Naive thymus-derived CD4-positive, alpha-beta T cell (primary cell): ENCODE measurements around the gene SCNN1B. TPM values are rescaled to one million over a fixed set of nuclear protein-coding genes. Genes with fewer than 3 reads are reported as not detected.
A peak's percentile ranks its signal among the peaks of the same experiment; 100 is the strongest.
"Not testable (repeated sequence)": the region's sequence is repeated elsewhere in the genome, so short reads cannot be mapped to it uniquely, and the experiment has no call there.

Experiments used
- ATAC-seq: fragments of 150-1000 bp; cut with Tn5 transposase; 2 replicates; pipeline ENCODE4 v1.10.0; 2021; ENCODE audit warnings: mild to moderate bottlenecking, moderate library complexity
- CTCF ChIA-PET: fragments of 350-600 bp; sonication (Branson Sonifier 250); formaldehyde crosslinking; loops from one replicate; lab custom pipeline; 2021; ENCODE audit warnings: antibody characterized with exemption; lab: Charles Lee
- POLR2A ChIA-PET: fragments of 350-600 bp; sonication (Branson Sonifier 250); formaldehyde crosslinking; loops from one replicate; lab custom pipeline; 2021; ENCODE audit warnings: antibody characterized with exemption, inconsistent platforms; lab: Charles Lee
- DNase-seq, 9 donors: peaks; one replicate each; pipeline versions ENCODE4 v3.0.0 to v3.0.0-alpha.2; 2020 to 2022; ENCODE audit warnings: mixed read lengths in 1 of 9
- H3K27ac ChIP-seq: one replicate; pipeline ENCODE4 v1.7.0; 2013; ENCODE audit warnings: mild to moderate bottlenecking, low read depth, low read length, moderate library complexity
- H3K27me3 ChIP-seq, 2 donors: one replicate each; pipeline ENCODE4 v1.7.0; 2013; ENCODE audit warnings: low read length in 2 of 2, mild to moderate bottlenecking in 2 of 2, moderate library complexity in 2 of 2; ENCODE audit not compliant: control insufficient read depth in 2 of 2, insufficient read depth in 2 of 2
- H3K36me3 ChIP-seq, 3 experiments: 1 replicate in 2 of 3; 2 replicates in 1 of 3; pipeline ENCODE4 v1.7.0; 2013; ENCODE audit warnings: low read length in 3 of 3, mild to moderate bottlenecking in 3 of 3, moderate library complexity in 1 of 3; ENCODE audit not compliant: insufficient read depth in 3 of 3, control insufficient read depth in 2 of 3
- H3K4me1 ChIP-seq, 2 donors: one replicate each; pipeline ENCODE4 v1.7.0; 2013; ENCODE audit warnings: low read length in 2 of 2, mild to moderate bottlenecking in 2 of 2, moderate library complexity in 1 of 2; ENCODE audit not compliant: control insufficient read depth in 2 of 2, insufficient read depth in 2 of 2
- H3K4me3 ChIP-seq: 2 replicates; pipeline ENCODE4 v1.7.0; 2013; ENCODE audit warnings: mild to moderate bottlenecking, low read length
- H3K9me3 ChIP-seq, 3 experiments: 1 replicate in 2 of 3; 2 replicates in 1 of 3; pipeline ENCODE4 v1.7.0; 2013; ENCODE audit warnings: low read length in 3 of 3; ENCODE audit not compliant: control insufficient read depth in 2 of 3
- H3K27ac Mint-ChIP-seq, 9 donors: one replicate each; pipeline ENCODE4 v1.8.0; 2020 to 2022; ENCODE audit warnings: mixed read lengths in 9 of 9, mild to moderate bottlenecking in 8 of 9, moderate library complexity in 5 of 9, inconsistent platforms in 2 of 9
- H3K27me3 Mint-ChIP-seq, 5 donors: one replicate each; pipeline ENCODE4 v1.8.0; 2021 to 2022; ENCODE audit warnings: mixed read lengths in 5 of 5, mild to moderate bottlenecking in 1 of 5
- H3K36me3 Mint-ChIP-seq, 5 donors: one replicate each; pipeline ENCODE4 v1.8.0; 2020 to 2022; ENCODE audit warnings: mixed read lengths in 5 of 5, mild to moderate bottlenecking in 3 of 5, inconsistent platforms in 1 of 5
- H3K4me1 Mint-ChIP-seq, 7 donors: one replicate each; pipeline ENCODE4 v1.8.0; 2020 to 2022; ENCODE audit warnings: mixed read lengths in 7 of 7, mild to moderate bottlenecking in 3 of 7, inconsistent platforms in 1 of 7
- H3K4me3 Mint-ChIP-seq, 10 donors: one replicate each; pipeline ENCODE4 v1.8.0; 2020 to 2022; ENCODE audit warnings: mild to moderate bottlenecking in 10 of 10, mixed read lengths in 10 of 10, moderate library complexity in 6 of 10, inconsistent platforms in 2 of 10
- H3K9me3 Mint-ChIP-seq, 11 donors: one replicate each; pipeline ENCODE4 v1.8.0; 2020 to 2022; ENCODE audit warnings: mixed read lengths in 11 of 11, mild to moderate bottlenecking in 4 of 11, inconsistent platforms in 1 of 11, moderate library complexity in 1 of 11
- intact Hi-C, 2 donors: fragments of 100-400 bp; cut with micrococcal nuclease; formaldehyde crosslinking; loops; one replicate each; pipeline ENCODE4 v1.15.1; 2023
- polyA plus RNA-seq, 2 donors: library from polyadenylated mRNA; unstranded; fragments of 300-500 nt; fragmentation: Illumina TruSeq; gene quantifications; one replicate each; pipeline ENCODE4 v1.2.3, GENCODE V29; 2021
- total RNA-seq, 6 experiments: library from RNA in 5 of 6; stranded (reverse) in 5 of 6; gene quantifications; 1 replicate in 5 of 6; 2 replicates in 1 of 6; pipeline ENCODE4 v1.2.3 and lab custom pipeline; 2021 to 2026

Gene SCNN1B
- not detected for total RNA-seq
- polyA plus RNA-seq = not detected
- total RNA-seq (lab: John Stamatoyannopoulos, UW) = not detected

- H3K4me3 Mint-ChIP-seq = peak within 1 kb of the TSS in 2 of 10 donors; percentile 4 to 17
- ChIA-PET POLR2A (no interaction called here), CTCF (no interaction called here)
- H3K9me3 Mint-ChIP-seq = peaks cover 0 to 4% (median 0%) of the 10 kb centered on the region in 11 donors
- Histone ChIP-seq H3K27me3 (peaks cover 0 to 3% of the 10 kb centered on the region in 2 donors), H3K4me1 (no peaks in the 10 kb centered on the region), H3K4me3 (no peak within 1 kb of the TSS), H3K9me3 (no peaks in the 10 kb centered on the region), H3K27ac (no peak within 1 kb of the TSS), H3K36me3 (no peaks in the 10 kb centered on the region)
- no peak within 1 kb of the TSS for H3K27ac Mint-ChIP-seq
- DNase-seq (no peak), ATAC-seq (no peak)
- H3K4me1 Mint-ChIP-seq = peaks cover 0 to 7% (median 5%) of the 10 kb centered on the region in 7 donors
- intact Hi-C loops = no loop called here
- peaks cover 19 to 35% (median 30%) of the 10 kb centered on the region in 5 donors for H3K27me3 Mint-ChIP-seq
- H3K36me3 Mint-ChIP-seq = peaks cover 0 to 6% (median 0%) of the 10 kb centered on the region in 5 donors
Measured at GRCh38 chr16:23302045-23302956, at the start of gene SCNN1B. SCNN1B (plus strand) TSS chr16:23302302; CDS start chr16:23348600, 46,298 bp downstream.

- H3K4me3 ChIP-seq = no peak overlapping the region
- H3K36me3 ChIP-seq = no peaks in the 10 kb centered on the region
- Mint-ChIP-seq H3K9me3 (peaks cover 0 to 15% (median 6%) of the 10 kb centered on the region in 11 donors), H3K27ac (no peak overlapping the region), H3K27me3 (peaks cover 0 to 12% (median 11%) of the 10 kb centered on the region in 5 donors), H3K4me1 (no peaks in the 10 kb centered on the region), H3K36me3 (no peaks in the 10 kb centered on the region), H3K4me3 (no peak overlapping the region)
- no peaks in the 10 kb centered on the region for H3K27me3 ChIP-seq
- H3K9me3 ChIP-seq = peaks cover 0 to 5% (median 0%) of the 10 kb centered on the region in 3 experiments
- DNase-seq (no peak), ATAC-seq (no peak)
- no peaks in the 10 kb centered on the region for H3K4me1 ChIP-seq
- ChIA-PET POLR2A (no interaction called here), CTCF (interaction anchor here (1.5 kb wide), 1 partner anchor 16 kb away, joined by 3 read pairs; no protein-coding TSS in a partner anchor)
- H3K27ac ChIP-seq = no peak overlapping the region
- intact Hi-C loops = no loop called here
Measured at GRCh38 chr16:23252310-23252709, 49.8 kb upstream of the SCNN1B start.

- H3K27ac ChIP-seq, intact Hi-C loops, H3K4me1 ChIP-seq, CTCF ChIA-PET, H3K27ac Mint-ChIP-seq, H3K4me3 Mint-ChIP-seq, DNase-seq, H3K36me3 ChIP-seq, H3K27me3 ChIP-seq, H3K36me3 Mint-ChIP-seq, H3K9me3 ChIP-seq, ATAC-seq, H3K4me1 Mint-ChIP-seq, H3K4me3 ChIP-seq, POLR2A ChIA-PET: not testable (repeated sequence)
- peaks cover 0 to 22% (median 13%) of the 10 kb centered on the region in 5 donors for H3K27me3 Mint-ChIP-seq
- H3K9me3 Mint-ChIP-seq = peaks cover 0 to 18% (median 4%) of the 10 kb centered on the region in 11 donors
Measured at GRCh38 chr16:23253650-23254049, 48.5 kb upstream of the SCNN1B start.

- Mint-ChIP-seq H3K9me3 (peaks cover 0 to 18% (median 4%) of the 10 kb centered on the region in 11 donors), H3K27me3 (peaks cover 0 to 26% (median 14%) of the 10 kb centered on the region in 5 donors), H3K4me1 (no peaks in the 10 kb centered on the region), H3K36me3 (no peaks in the 10 kb centered on the region), H3K4me3 (no peak overlapping the region), H3K27ac (no peak overlapping the region)
- ChIA-PET CTCF (no interaction called here), POLR2A (no interaction called here)
- DNase-seq (peak in 4 of 9 donors; percentile 0 to 7 (median 6)), ATAC-seq (no peak)
- Histone ChIP-seq H3K27me3 (no peaks in the 10 kb centered on the region), H3K4me3 (no peak overlapping the region), H3K4me1 (no peaks in the 10 kb centered on the region), H3K9me3 (peaks cover 0 to 5% (median 0%) of the 10 kb centered on the region in 3 experiments), H3K27ac (no peak overlapping the region), H3K36me3 (no peaks in the 10 kb centered on the region)
- intact Hi-C loops = no loop called here
Measured at GRCh38 chr16:23254338-23254737, 47.8 kb upstream of the SCNN1B start.

GRCh38 chr16:23255000-23255399 is 47.1 kb upstream of the SCNN1B start:
- no peak overlapping the region for H3K4me3 ChIP-seq
- H3K27me3 ChIP-seq = no peaks in the 10 kb centered on the region
- Mint-ChIP-seq H3K27me3 (peaks cover 0 to 32% (median 17%) of the 10 kb centered on the region in 5 donors), H3K36me3 (no peaks in the 10 kb centered on the region), H3K9me3 (peaks cover 0 to 13% (median 4%) of the 10 kb centered on the region in 11 donors), H3K4me1 (no peaks in the 10 kb centered on the region), H3K4me3 (no peak overlapping the region), H3K27ac (no peak overlapping the region)
- ATAC-seq (no peak), DNase-seq (no peak)
- no peak overlapping the region for H3K27ac ChIP-seq
- no peaks in the 10 kb centered on the region for H3K36me3 ChIP-seq
- intact Hi-C loops = no loop called here
- CTCF ChIA-PET = no interaction called here
- H3K4me1 ChIP-seq = no peaks in the 10 kb centered on the region
- POLR2A ChIA-PET = no interaction called here
- H3K9me3 ChIP-seq = peaks cover 0 to 3% (median 0%) of the 10 kb centered on the region in 3 experiments

- H3K4me1 Mint-ChIP-seq = no peaks in the 10 kb centered on the region
- no peak for ATAC-seq
Measured at GRCh38 chr16:23256440-23256839, 45.7 kb upstream of the SCNN1B start.

More at GRCh38 chr16:23256440-23256839, 45.7 kb upstream of the SCNN1B start:
- DNase-seq = no peak
- Mint-ChIP-seq H3K9me3 (peaks cover 0 to 4% (median 0%) of the 10 kb centered on the region in 11 donors), H3K27me3 (peaks cover 0 to 24% (median 17%) of the 10 kb centered on the region in 5 donors), H3K27ac (no peak overlapping the region), H3K36me3 (no peaks in the 10 kb centered on the region), H3K4me3 (no peak overlapping the region)
- intact Hi-C loops = no loop called here
- Histone ChIP-seq H3K27ac (no peak overlapping the region), H3K4me3 (no peak overlapping the region), H3K4me1 (no peaks in the 10 kb centered on the region), H3K9me3 (no peaks in the 10 kb centered on the region), H3K27me3 (no peaks in the 10 kb centered on the region), H3K36me3 (no peaks in the 10 kb centered on the region)
- POLR2A ChIA-PET = no interaction called here
- CTCF ChIA-PET = no interaction called here
